CD4-positive, CD25-positive, alpha-beta regulatory T cell (primary cell): ENCODE data around the gene IGSF9B. TPM values are rescaled to one million over a fixed set of nuclear protein-coding genes. Genes with fewer than 3 reads are reported as not detected.

Source experiments
- ATAC-seq, 2 donors: fragments of 150-1000 bp; cut with Tn5 transposase; one replicate each; pipeline ENCODE4 v1.10.0; 2021; ENCODE audit warnings: low read depth in 2 of 2, moderate number of reproducible peaks in 2 of 2, moderate library complexity in 1 of 2
- DNase-seq, 3 donors: peaks; one replicate each; pipeline versions ENCODE4 v3.0.0 to v3.0.0-alpha.2; 2012 to 2022; ENCODE audit warnings: mixed read lengths in 1 of 3
- H3K27ac ChIP-seq: one replicate; pipeline ENCODE4 v1.7.0; 2013; ENCODE audit warnings: mild to moderate bottlenecking, low read length; ENCODE audit not compliant: insufficient read depth, poor library complexity, severe bottlenecking
- H3K27me3 ChIP-seq: one replicate; pipeline ENCODE4 v1.7.0; 2013; ENCODE audit warnings: low read length; ENCODE audit not compliant: control insufficient read depth, insufficient read depth
- H3K36me3 ChIP-seq: one replicate; pipeline ENCODE4 v1.7.0; 2013; ENCODE audit warnings: mild to moderate bottlenecking, low read length, moderate library complexity; ENCODE audit not compliant: control insufficient read depth, insufficient read depth
- H3K4me1 ChIP-seq: 2 replicates; pipeline ENCODE4 v1.7.0; 2013; ENCODE audit warnings: mild to moderate bottlenecking, low read length; ENCODE audit not compliant: insufficient read depth, control insufficient read depth, poor library complexity, severe bottlenecking
- H3K4me3 ChIP-seq: one replicate; pipeline ENCODE4 v1.7.0; 2013; ENCODE audit warnings: low read depth, mild to moderate bottlenecking, low read length, moderate library complexity
- H3K9me3 ChIP-seq, 2 experiments: 1 replicate in 1 of 2; 2 replicates in 1 of 2; pipeline ENCODE4 v1.7.0; 2013; ENCODE audit warnings: low read length in 2 of 2, mild to moderate bottlenecking in 1 of 2, moderate library complexity in 1 of 2; ENCODE audit not compliant: control insufficient read depth in 2 of 2
- H3K27ac Mint-ChIP-seq, 3 donors: one replicate each; pipeline ENCODE4 v1.8.0; 2020 to 2022; ENCODE audit warnings: mild to moderate bottlenecking in 3 of 3, mixed read lengths in 3 of 3, moderate library complexity in 2 of 3
- H3K27me3 Mint-ChIP-seq: one replicate; pipeline ENCODE4 v1.8.0; 2022; ENCODE audit warnings: mild to moderate bottlenecking, mixed read lengths
- H3K36me3 Mint-ChIP-seq: one replicate; pipeline ENCODE4 v1.8.0; 2020; ENCODE audit warnings: mixed read lengths
- H3K4me1 Mint-ChIP-seq, 4 donors: one replicate each; pipeline ENCODE4 v1.8.0; 2020 to 2022; ENCODE audit warnings: mixed read lengths in 4 of 4, mild to moderate bottlenecking in 1 of 4
- H3K4me3 Mint-ChIP-seq, 4 donors: one replicate each; pipeline ENCODE4 v1.8.0; 2020 to 2022; ENCODE audit warnings: mild to moderate bottlenecking in 4 of 4, mixed read lengths in 4 of 4, moderate library complexity in 3 of 4
- H3K9me3 Mint-ChIP-seq, 7 donors: one replicate each; pipeline ENCODE4 v1.8.0; 2020 to 2022; ENCODE audit warnings: mixed read lengths in 7 of 7, mild to moderate bottlenecking in 3 of 7, moderate library complexity in 2 of 7
- polyA plus RNA-seq, 4 donors: library from polyadenylated mRNA; unstranded; fragments of 300-500 nt; fragmentation: Illumina TruSeq; gene quantifications; one replicate each; pipeline ENCODE4 v1.2.3, GENCODE V29; 2021
- total RNA-seq: library from RNA; stranded (reverse); gene quantifications from one replicate; pipeline ENCODE4 v1.2.3, GENCODE V29; 2022

IGSF9B gene
- total and polyA plus RNA-seq, 5 donors from 2014 or later = 0.65 to 40.0 (median 1.3) TPM

DNA sequence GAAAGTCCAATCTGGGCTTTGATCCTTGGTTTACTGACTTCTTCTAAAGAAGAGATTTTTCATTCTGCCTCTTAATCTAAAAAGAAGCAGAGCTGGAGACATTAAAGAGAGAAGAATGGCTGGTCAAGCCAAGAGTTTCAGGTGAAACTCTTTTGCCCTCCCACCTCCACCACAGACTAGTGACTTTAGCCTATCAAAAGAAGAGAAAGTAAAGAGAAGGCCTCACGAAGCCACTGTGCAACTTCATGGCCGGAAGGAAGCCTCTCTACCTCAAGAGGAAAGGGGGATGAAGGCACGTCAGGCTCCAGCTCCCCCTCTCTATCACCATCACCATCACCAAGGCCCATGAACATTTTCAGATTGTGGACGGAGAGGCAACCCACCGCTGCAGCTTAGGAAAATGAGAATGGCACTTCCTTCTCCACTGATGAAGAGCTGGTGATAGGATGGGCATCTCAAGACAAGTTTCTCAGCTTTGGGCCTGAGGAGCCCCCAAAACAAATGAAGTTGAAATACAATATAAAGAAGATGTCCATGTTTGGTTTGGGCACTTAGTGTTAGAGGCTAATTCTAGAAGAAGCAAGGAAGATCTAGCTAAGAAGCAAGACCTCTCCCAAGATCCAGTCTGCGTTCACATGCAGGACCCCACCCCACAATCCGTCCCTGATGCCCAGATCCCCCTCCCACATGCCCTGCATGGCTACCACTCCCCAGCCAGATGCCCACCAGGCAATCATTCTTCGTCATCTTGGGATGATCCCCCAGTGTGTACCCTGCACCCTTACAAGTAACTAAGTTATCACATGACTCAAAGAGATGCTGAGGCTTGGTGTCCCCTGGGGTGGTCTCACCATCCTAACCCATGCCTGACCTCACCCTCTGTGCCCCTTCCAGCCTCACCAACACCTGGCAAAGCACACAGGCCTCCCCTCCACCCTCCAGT, 52.6 kb downstream of the IGSF9B start:
- no peak for DNase-seq
- H3K4me1 Mint-ChIP-seq = peaks cover 0 to 2% (median 0%) of the 10 kb centered on the region in 4 donors
- ATAC-seq = no peak

DNA sequence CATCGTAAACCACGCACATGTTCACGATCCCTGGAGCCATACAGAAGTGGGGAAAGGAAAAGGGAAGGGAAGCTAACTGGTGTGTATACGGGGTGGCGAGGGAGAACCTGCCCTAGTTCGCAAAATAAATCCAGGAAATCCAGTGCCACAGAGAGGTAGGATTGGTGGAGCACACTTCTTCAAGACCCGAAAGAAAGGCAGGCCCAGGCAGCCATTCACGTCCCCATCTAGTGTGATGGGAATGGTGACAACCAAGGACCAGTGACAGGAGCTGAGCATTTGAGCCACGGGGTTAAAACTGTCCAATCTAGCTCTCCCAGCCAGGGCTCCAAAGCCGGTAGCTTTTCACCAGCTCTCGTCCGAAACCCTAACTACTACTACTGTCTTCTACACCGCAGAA, 53.7 kb downstream of the IGSF9B start:
- no peak overlapping the region for H3K27ac ChIP-seq
- peaks cover 13% of the 10 kb centered on the region for H3K36me3 Mint-ChIP-seq
- H3K27ac Mint-ChIP-seq = no peak overlapping the region
- no peak for ATAC-seq
- H3K27me3 Mint-ChIP-seq = no peaks in the 10 kb centered on the region
- no peaks in the 10 kb centered on the region for H3K9me3 Mint-ChIP-seq
- H3K9me3 ChIP-seq = no peaks in the 10 kb centered on the region
- peaks cover 0 to 2% (median 0%) of the 10 kb centered on the region in 4 donors for H3K4me1 Mint-ChIP-seq
- peaks cover 8% of the 10 kb centered on the region for H3K36me3 ChIP-seq
- H3K4me3 ChIP-seq = no peak overlapping the region
- H3K4me3 Mint-ChIP-seq = no peak overlapping the region
- H3K4me1 ChIP-seq = no peaks in the 10 kb centered on the region
- no peaks in the 10 kb centered on the region for H3K27me3 ChIP-seq
- DNase-seq = no peak

More for the DNA sequence above, 52.6 kb downstream of the IGSF9B start:
- no peaks in the 10 kb centered on the region for H3K9me3 Mint-ChIP-seq
- peak overlapping the region in 1 of 3 donors; percentile 33 for H3K27ac Mint-ChIP-seq
- H3K36me3 Mint-ChIP-seq = peaks cover 15% of the 10 kb centered on the region
- Histone ChIP-seq H3K4me3 (no peak overlapping the region), H3K27me3 (no peaks in the 10 kb centered on the region), H3K27ac (no peak overlapping the region), H3K9me3 (no peaks in the 10 kb centered on the region), H3K36me3 (peaks cover 16% of the 10 kb centered on the region), H3K4me1 (no peaks in the 10 kb centered on the region)
- H3K27me3 Mint-ChIP-seq = no peaks in the 10 kb centered on the region
- H3K4me3 Mint-ChIP-seq = no peak overlapping the region

DNA sequence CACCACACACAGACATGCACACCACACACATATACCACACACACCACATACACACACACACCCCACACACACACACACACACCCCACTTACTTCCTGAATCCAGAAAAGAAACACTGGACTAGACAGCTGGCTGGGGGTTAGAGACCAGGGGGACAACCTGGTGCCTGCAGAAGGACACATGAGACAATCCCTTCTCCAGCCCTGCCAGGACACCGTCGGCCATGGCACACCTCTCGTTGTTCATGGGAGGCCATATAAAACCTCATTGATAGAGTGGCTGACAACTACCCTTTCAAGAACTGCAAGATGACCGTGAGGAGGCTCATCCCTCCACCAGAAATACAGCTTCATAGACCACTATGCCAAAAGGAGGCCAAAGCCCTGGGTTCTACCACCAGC, 54.3 kb downstream of the IGSF9B start:
- Mint-ChIP-seq H3K9me3 (peaks cover 0 to 1% (median 0%) of the 10 kb centered on the region in 7 donors), H3K27ac (no peak overlapping the region), H3K4me3 (no peak overlapping the region), H3K4me1 (peaks cover 0 to 2% (median 0%) of the 10 kb centered on the region in 4 donors), H3K36me3 (peaks cover 18% of the 10 kb centered on the region), H3K27me3 (no peaks in the 10 kb centered on the region)
- Histone ChIP-seq H3K4me1 (no peaks in the 10 kb centered on the region), H3K27me3 (no peaks in the 10 kb centered on the region), H3K27ac (no peak overlapping the region), H3K4me3 (no peak overlapping the region), H3K9me3 (no peaks in the 10 kb centered on the region), H3K36me3 (peaks cover 3% of the 10 kb centered on the region)
- DNase-seq (no peak), ATAC-seq (no peak)

DNA sequence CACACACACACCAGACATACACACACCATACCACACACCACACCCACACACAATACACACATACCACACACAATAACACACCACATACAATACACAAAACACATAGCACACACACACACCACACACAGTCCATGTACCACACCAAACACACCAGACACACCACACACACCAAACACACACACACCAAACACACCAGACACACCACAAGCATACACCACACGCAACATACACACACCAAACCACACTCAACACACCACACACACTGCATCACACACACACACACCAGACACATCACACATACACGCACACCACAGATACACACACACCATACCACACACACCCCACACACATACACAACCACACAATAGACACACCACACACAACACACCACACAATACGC, 54.8 kb downstream of the IGSF9B start:
- H3K27me3 ChIP-seq = no peaks in the 10 kb centered on the region
- ATAC-seq (no peak), DNase-seq (no peak)
- no peak overlapping the region for H3K4me3 ChIP-seq
- no peaks in the 10 kb centered on the region for H3K27me3 Mint-ChIP-seq
- peaks cover 0 to 2% (median 0%) of the 10 kb centered on the region in 4 donors for H3K4me1 Mint-ChIP-seq
- no peaks in the 10 kb centered on the region for H3K9me3 ChIP-seq
- H3K27ac Mint-ChIP-seq = no peak overlapping the region
- no peaks in the 10 kb centered on the region for H3K36me3 ChIP-seq
- peaks cover 19% of the 10 kb centered on the region for H3K36me3 Mint-ChIP-seq
- H3K4me3 Mint-ChIP-seq = no peak overlapping the region
- H3K9me3 Mint-ChIP-seq = peaks cover 0 to 1% (median 0%) of the 10 kb centered on the region in 7 donors
- no peaks in the 10 kb centered on the region for H3K4me1 ChIP-seq
- H3K27ac ChIP-seq = no peak overlapping the region

DNA sequence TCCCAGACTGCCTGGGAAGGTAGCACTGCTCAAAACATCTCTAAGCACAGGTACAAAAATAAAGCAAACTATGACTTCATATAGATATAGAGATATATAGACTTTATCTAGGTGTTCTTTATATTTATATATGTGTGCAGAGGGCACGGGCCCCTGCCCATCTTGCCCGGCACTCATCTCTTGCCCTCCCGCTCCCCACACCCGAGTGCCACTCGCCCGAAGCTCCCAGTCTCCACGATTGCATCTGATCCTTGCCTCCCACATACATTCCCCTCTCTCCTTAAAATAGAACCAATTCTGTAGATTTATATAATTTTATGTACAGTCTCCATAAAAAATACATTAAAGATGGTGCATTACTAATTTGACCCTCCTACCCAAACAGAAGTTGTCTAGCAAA, 55.5 kb downstream of the IGSF9B start:
- H3K4me1 Mint-ChIP-seq = peaks cover 0 to 2% (median 0%) of the 10 kb centered on the region in 4 donors
- no peaks in the 10 kb centered on the region for H3K27me3 Mint-ChIP-seq
- no peak overlapping the region for H3K27ac ChIP-seq
- DNase-seq (no peak), ATAC-seq (no peak)
- H3K27me3 ChIP-seq = no peaks in the 10 kb centered on the region
- H3K4me1 ChIP-seq = no peaks in the 10 kb centered on the region
- H3K36me3 ChIP-seq = no peaks in the 10 kb centered on the region
- H3K9me3 Mint-ChIP-seq = peaks cover 0 to 1% (median 0%) of the 10 kb centered on the region in 7 donors
- H3K9me3 ChIP-seq = no peaks in the 10 kb centered on the region
- H3K27ac Mint-ChIP-seq = no peak overlapping the region
- H3K4me3 ChIP-seq = no peak overlapping the region
- peaks cover 19% of the 10 kb centered on the region for H3K36me3 Mint-ChIP-seq
- no peak overlapping the region for H3K4me3 Mint-ChIP-seq

DNA sequence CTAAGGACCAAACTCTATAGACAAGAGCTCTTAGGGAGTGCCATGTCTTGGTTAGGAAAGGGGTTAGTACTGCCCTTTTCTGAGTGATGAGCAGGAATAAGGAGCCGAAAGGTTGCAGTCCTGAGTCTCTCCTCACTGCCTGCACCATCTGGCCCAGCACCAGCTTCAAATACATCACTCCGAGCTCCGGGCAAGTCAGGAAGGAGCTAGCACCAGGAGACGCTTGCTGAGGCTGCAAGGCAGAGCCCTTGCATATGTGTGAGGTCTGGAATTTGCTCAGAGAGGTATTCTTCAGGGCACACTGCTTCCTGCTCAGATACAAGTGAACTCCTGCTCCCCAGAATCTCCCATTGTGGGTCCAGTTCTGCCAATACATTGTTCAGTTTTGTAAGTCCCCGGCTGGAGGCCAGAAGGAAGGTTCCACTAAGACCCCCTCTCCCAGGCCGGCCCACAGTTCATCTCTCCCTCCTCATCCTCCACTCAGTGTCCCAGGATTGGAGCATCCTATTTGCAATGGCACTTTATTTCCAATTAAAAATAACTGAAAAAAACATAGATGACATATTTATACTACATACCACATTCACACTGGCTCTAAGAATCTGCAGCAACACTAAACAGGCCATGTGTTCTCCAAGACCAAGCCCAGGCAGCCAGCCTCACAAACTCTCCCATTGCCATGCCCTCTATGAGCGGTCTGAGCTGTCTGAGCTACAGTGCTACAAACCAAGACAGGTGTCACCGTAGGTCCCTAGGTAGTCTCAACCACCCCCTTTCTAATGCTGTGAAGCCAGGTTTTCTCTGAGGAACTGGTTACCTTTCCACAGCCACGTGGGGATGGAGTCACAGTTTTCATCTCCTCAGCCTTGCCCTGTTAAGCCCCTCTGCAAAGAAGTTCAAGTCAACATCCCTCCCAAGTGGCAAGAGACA, 56.3 kb downstream of the IGSF9B start:
- ATAC-seq (no peak), DNase-seq (no peak)

DNA sequence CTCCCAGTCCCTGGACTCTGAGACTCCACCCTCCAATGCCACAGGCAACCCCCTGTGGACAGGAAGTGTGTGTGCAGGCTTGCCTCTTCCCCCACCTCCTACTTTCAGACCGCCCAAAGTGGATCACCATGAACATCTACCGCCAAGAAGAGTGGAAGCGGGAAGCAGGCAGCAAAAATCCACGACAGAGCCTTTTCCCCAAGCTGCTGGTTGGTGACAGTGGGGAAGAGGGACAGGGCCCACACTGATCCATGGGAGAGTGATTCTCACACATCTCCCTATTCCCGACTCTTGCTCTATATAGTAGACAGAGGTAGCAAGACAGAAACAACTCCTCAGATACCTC, 58.0 kb downstream of the IGSF9B start:
- peak overlapping the region in 1 of 3 donors; percentile 55 for H3K27ac Mint-ChIP-seq
- no peak for DNase-seq

More for the DNA sequence above, 56.3 kb downstream of the IGSF9B start:
- Mint-ChIP-seq H3K36me3 (peaks cover 13% of the 10 kb centered on the region), H3K4me1 (peaks cover 0 to 2% (median 0%) of the 10 kb centered on the region in 4 donors), H3K27me3 (no peaks in the 10 kb centered on the region), H3K27ac (no peak overlapping the region), H3K4me3 (no peak overlapping the region), H3K9me3 (peaks cover 0 to 1% (median 0%) of the 10 kb centered on the region in 7 donors)
- Histone ChIP-seq H3K36me3 (no peaks in the 10 kb centered on the region), H3K27ac (no peak overlapping the region), H3K27me3 (no peaks in the 10 kb centered on the region), H3K4me3 (no peak overlapping the region), H3K9me3 (no peaks in the 10 kb centered on the region), H3K4me1 (no peaks in the 10 kb centered on the region)

More for the DNA sequence above, 58.0 kb downstream of the IGSF9B start:
- Histone ChIP-seq H3K27me3 (no peaks in the 10 kb centered on the region), H3K36me3 (no peaks in the 10 kb centered on the region), H3K4me3 (no peak overlapping the region), H3K4me1 (no peaks in the 10 kb centered on the region), H3K27ac (no peak overlapping the region), H3K9me3 (no peaks in the 10 kb centered on the region)
- Mint-ChIP-seq H3K9me3 (peaks cover 0 to 1% (median 0%) of the 10 kb centered on the region in 7 donors), H3K27me3 (no peaks in the 10 kb centered on the region), H3K4me3 (no peak overlapping the region), H3K36me3 (peaks cover 6% of the 10 kb centered on the region), H3K4me1 (peaks cover 0 to 1% (median 0%) of the 10 kb centered on the region in 4 donors)
- ATAC-seq = no peak
